ENCODE data around the gene ZNF501. TPM values are rescaled to one million over a fixed set of nuclear protein-coding genes. Genes with fewer than 3 reads are reported as not detected.

Gene ZNF501
- total RNA-seq, result 1 to 10 TPM; 2.0 to 2.5 TPM

DNA sequence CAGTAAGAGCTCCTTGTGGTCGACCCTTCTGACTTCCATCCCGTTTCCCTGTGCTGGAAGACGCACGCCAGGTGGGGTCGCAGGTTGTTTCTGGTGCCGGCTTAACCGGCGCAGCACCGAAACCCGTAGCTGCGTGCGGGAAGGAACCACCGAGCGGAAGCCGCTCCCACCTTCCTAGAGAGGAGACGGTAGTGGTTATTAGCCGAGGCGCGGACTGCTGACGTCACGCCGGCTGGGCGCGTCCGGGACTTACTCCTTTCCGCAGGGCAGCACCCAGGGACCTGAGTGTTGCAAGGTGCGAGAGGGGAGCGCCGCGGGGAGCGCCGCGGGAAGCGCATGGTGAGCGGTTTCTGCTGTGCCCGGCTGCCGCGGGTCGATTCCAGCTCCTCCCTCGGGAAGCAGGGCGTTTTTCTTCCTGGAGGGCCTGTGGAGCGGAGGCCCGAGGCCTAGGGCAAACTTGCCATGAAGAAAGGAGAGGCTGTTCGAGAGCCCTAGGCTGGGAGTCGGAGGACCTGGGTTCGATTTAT is at the start of gene ZNF501:
Gene ZNF501 (plus strand): TSS at position 252 of the 527 bp plus-strand sequence. CDS start 4,787 bp downstream, outside the sequence.

GRCh38 chr3:44712455-44713075 is 16.9 kb upstream of the ZNF501 start, which contains the start of gene ZNF502:
Gene ZNF502 (plus strand): TSS chr3:44712660. CDS start chr3:44720262, 7,602 bp downstream.

DNA sequence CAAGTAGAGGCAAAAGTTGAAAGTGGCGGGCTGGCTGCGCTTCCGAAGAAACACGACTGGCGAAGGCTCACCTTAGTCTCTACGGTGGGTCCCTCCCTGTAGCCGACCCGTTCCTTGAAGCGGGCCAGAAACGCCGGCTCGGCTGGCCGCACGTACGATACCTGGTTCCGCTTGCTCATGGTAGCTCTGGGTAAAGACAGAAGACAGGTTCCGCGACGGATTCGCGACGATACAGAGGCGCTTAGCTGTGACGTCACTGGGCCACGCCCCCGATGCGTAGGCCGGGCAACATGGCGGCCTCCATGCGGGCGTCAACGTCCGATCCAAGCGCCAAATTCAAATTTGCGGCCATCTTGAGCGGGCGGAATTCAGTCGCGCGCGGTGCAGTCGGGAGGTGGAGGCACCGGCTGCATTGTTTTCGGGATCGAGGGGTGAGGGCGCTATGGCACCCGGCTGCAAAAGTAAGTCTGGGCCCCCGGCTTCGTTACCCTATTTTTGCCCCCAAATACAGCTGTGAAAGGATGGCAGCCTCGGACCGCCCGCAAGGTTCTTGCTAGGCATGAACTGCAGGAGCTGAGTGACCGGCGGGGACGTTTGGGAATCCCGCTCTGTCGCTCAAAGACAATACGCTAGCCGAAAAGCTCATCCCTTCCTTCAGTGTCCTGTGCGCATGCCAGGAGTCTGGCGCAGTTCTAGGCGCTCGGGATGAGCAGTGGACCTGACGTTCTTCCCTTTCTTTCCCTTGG is 32.2 kb downstream of the ZNF501 start, which contains the start of the genes KIAA1143 and KIF15:
Gene KIAA1143 (minus strand): TSS at position 196 of the 746 bp plus-strand sequence. CDS start 17 bp downstream, at position 179.
Gene KIF15 (plus strand): TSS at position 371 of the 746 bp plus-strand sequence. CDS start 72 bp downstream, at position 443.

Other genes with a start within 250 kb of the ZNF501 start
- 1 to 10 TPM in 1 of 2 experiments, under 1 TPM in 1; 0.77 to 1.3 TPM for gene ZKSCAN7, start 174.4 kb upstream of the ZNF501 start, total RNA-seq
- gene ZNF660, start 144.7 kb upstream of the ZNF501 start, total RNA-seq, result not detected
- 10 to 100 TPM; 14.4 to 14.6 TPM for gene ZNF197, start 104.6 kb upstream of the ZNF501 start, total RNA-seq
- 1 to 10 TPM; 1.5 to 1.7 TPM for gene ZNF35, start 80.9 kb upstream of the ZNF501 start, total RNA-seq
- gene ZNF502, start 17.0 kb upstream of the ZNF501 start, total RNA-seq, result 1 to 10 TPM; 1.1 to 1.3 TPM
- 10 to 100 TPM; 43.7 to 55.7 TPM for gene KIAA1143, start 32.0 kb downstream of the ZNF501 start, total RNA-seq
- 10 to 100 TPM; 45.9 to 46.1 TPM for gene KIF15, start 32.2 kb downstream of the ZNF501 start, total RNA-seq
- gene TMEM42, start 132.3 kb downstream of the ZNF501 start, total RNA-seq, result 10 to 100 TPM; 15.4 to 16.3 TPM
- not detected for gene TGM4, start 145.0 kb downstream of the ZNF501 start, total RNA-seq
- 10 to 100 TPM; 42.8 to 50.8 TPM for gene ZDHHC3, start 246.5 kb downstream of the ZNF501 start, total RNA-seq
- gene EXOSC7, start 246.6 kb downstream of the ZNF501 start, total RNA-seq, result 10 to 100 TPM; 42.3 to 44.1 TPM